GM23338 (cell line): ENCODE data around the gene PHC1.

Experiments
- CREB1 ChIP-seq: fragments of 250-450 bp; sonication (Bioruptor Pico); IDR thresholded peaks from 2 replicates; pipeline ENCODE4 v1.5.0; 2020; ENCODE audit warnings: low read depth, mild to moderate bottlenecking, moderate library complexity
- ETS1 ChIP-seq: IDR thresholded peaks from 2 replicates; pipeline ENCODE4 v1.6.1; 2016; ENCODE audit warnings: antibody characterized with exemption
- EZH2 ChIP-seq: fragments of 200-600 bp; sonication (generic); IDR thresholded peaks from one replicate; pipeline ENCODE4 v1.8.0; 2017; ENCODE audit warnings: antibody characterized with exemption, mild to moderate bottlenecking, low read depth; ENCODE audit not compliant: unreplicated experiment
- EZH2phosphoT487 ChIP-seq: fragments of 200-600 bp; sonication (generic); IDR thresholded peaks from one replicate; pipeline ENCODE4 v1.8.1; 2018; ENCODE audit warnings: antibody characterized with exemption; ENCODE audit not compliant: unreplicated experiment
- JUNB ChIP-seq: IDR thresholded peaks from one replicate; pipeline ENCODE4 v1.6.1; 2016; ENCODE audit warnings: antibody characterized with exemption; ENCODE audit not compliant: unreplicated experiment
- NANOG ChIP-seq: IDR thresholded peaks from 2 replicates; pipeline ENCODE4 v1.6.1; 2016; ENCODE audit warnings: antibody characterized with exemption, borderline replicate concordance
- POLR2AphosphoS5 ChIP-seq: IDR thresholded peaks from 2 replicates; pipeline ENCODE4 v1.6.1; 2016; ENCODE audit warnings: antibody characterized with exemption, low read depth
- STAT1 ChIP-seq: IDR thresholded peaks from one replicate; pipeline ENCODE4 v1.6.1; 2016; ENCODE audit warnings: antibody characterized with exemption; ENCODE audit not compliant: unreplicated experiment
- ZNF114 ChIP-seq: fragments of 250-450 bp; sonication (Bioruptor Pico); IDR thresholded peaks from 2 replicates; pipeline ENCODE4 v1.5.0; 2020; ENCODE audit warnings: mild to moderate bottlenecking, moderate library complexity
- ZNF331 ChIP-seq: fragments of 250-450 bp; sonication (Bioruptor Pico); IDR thresholded peaks from 2 replicates; pipeline ENCODE4 v1.5.0; 2020; ENCODE audit warnings: low read depth, mild to moderate bottlenecking, moderate library complexity
- TF ChIP-seq, protein P1 (sequence below), 2 experiments: fragments of 200-600 bp in 1 of 2; sonication (generic) in 1 of 2; conservative IDR thresholded peaks; 2 replicates each; pipeline versions ENCODE4 v1.5.1 to v1.6.1; 2016 to 2017; ENCODE audit warnings: antibody characterized with exemption in 2 of 2, low read depth in 2 of 2, mild to moderate bottlenecking in 2 of 2, moderate library complexity in 1 of 2
- TF ChIP-seq, protein P2 (sequence below): IDR thresholded peaks from one replicate; pipeline ENCODE4 v1.6.1; 2018; ENCODE audit warnings: antibody characterized with exemption; ENCODE audit not compliant: unreplicated experiment
- TF ChIP-seq, protein P3 (sequence below): fragments of 250-450 bp; sonication (Bioruptor Pico); IDR thresholded peaks from 2 replicates; pipeline ENCODE4 v1.5.0; 2020; ENCODE audit warnings: mild to moderate bottlenecking, moderate library complexity

DNA sequence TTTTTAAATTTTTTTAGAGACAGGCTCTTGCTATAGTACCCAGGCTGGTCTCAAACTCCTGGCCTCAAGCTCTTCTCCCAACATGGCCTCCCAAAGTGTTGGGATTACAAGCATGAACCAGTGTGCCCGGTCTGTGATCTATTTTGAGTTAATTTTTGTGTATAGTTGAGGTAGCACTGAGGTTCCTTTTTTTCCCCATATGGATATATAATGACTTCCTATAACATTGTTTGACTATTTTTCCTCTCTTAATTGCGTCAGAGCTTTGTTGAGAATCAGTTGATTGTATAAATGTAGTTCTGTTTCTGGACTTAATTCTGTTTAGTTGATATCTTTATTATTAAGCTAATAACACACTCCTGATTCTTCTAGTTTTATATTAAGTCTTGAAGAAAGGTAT is 43.8 kb downstream of the PHC1 start:
- TF ChIP-seq, protein P1, sequence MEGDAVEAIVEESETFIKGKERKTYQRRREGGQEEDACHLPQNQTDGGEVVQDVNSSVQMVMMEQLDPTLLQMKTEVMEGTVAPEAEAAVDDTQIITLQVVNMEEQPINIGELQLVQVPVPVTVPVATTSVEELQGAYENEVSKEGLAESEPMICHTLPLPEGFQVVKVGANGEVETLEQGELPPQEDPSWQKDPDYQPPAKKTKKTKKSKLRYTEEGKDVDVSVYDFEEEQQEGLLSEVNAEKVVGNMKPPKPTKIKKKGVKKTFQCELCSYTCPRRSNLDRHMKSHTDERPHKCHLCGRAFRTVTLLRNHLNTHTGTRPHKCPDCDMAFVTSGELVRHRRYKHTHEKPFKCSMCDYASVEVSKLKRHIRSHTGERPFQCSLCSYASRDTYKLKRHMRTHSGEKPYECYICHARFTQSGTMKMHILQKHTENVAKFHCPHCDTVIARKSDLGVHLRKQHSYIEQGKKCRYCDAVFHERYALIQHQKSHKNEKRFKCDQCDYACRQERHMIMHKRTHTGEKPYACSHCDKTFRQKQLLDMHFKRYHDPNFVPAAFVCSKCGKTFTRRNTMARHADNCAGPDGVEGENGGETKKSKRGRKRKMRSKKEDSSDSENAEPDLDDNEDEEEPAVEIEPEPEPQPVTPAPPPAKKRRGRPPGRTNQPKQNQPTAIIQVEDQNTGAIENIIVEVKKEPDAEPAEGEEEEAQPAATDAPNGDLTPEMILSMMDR (conservative IDR thresholded peaks at IDR 0.05; ENCODE audit: low read depth in 2 of 2), result no peak
- TF ChIP-seq EZH2 (no peak), POLR2AphosphoS5 (no peak), JUNB (no peak), EZH2phosphoT487 (no peak), CREB1 (CRISPR knock-in tag) (no peak), ETS1 (no peak), NANOG (no peak), STAT1 (no peak), ZNF331 (no peak), ZNF114 (no peak)
- TF ChIP-seq, protein P2, sequence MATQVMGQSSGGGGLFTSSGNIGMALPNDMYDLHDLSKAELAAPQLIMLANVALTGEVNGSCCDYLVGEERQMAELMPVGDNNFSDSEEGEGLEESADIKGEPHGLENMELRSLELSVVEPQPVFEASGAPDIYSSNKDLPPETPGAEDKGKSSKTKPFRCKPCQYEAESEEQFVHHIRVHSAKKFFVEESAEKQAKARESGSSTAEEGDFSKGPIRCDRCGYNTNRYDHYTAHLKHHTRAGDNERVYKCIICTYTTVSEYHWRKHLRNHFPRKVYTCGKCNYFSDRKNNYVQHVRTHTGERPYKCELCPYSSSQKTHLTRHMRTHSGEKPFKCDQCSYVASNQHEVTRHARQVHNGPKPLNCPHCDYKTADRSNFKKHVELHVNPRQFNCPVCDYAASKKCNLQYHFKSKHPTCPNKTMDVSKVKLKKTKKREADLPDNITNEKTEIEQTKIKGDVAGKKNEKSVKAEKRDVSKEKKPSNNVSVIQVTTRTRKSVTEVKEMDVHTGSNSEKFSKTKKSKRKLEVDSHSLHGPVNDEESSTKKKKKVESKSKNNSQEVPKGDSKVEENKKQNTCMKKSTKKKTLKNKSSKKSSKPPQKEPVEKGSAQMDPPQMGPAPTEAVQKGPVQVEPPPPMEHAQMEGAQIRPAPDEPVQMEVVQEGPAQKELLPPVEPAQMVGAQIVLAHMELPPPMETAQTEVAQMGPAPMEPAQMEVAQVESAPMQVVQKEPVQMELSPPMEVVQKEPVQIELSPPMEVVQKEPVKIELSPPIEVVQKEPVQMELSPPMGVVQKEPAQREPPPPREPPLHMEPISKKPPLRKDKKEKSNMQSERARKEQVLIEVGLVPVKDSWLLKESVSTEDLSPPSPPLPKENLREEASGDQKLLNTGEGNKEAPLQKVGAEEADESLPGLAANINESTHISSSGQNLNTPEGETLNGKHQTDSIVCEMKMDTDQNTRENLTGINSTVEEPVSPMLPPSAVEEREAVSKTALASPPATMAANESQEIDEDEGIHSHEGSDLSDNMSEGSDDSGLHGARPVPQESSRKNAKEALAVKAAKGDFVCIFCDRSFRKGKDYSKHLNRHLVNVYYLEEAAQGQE, result no peak
- TF ChIP-seq, protein P3, sequence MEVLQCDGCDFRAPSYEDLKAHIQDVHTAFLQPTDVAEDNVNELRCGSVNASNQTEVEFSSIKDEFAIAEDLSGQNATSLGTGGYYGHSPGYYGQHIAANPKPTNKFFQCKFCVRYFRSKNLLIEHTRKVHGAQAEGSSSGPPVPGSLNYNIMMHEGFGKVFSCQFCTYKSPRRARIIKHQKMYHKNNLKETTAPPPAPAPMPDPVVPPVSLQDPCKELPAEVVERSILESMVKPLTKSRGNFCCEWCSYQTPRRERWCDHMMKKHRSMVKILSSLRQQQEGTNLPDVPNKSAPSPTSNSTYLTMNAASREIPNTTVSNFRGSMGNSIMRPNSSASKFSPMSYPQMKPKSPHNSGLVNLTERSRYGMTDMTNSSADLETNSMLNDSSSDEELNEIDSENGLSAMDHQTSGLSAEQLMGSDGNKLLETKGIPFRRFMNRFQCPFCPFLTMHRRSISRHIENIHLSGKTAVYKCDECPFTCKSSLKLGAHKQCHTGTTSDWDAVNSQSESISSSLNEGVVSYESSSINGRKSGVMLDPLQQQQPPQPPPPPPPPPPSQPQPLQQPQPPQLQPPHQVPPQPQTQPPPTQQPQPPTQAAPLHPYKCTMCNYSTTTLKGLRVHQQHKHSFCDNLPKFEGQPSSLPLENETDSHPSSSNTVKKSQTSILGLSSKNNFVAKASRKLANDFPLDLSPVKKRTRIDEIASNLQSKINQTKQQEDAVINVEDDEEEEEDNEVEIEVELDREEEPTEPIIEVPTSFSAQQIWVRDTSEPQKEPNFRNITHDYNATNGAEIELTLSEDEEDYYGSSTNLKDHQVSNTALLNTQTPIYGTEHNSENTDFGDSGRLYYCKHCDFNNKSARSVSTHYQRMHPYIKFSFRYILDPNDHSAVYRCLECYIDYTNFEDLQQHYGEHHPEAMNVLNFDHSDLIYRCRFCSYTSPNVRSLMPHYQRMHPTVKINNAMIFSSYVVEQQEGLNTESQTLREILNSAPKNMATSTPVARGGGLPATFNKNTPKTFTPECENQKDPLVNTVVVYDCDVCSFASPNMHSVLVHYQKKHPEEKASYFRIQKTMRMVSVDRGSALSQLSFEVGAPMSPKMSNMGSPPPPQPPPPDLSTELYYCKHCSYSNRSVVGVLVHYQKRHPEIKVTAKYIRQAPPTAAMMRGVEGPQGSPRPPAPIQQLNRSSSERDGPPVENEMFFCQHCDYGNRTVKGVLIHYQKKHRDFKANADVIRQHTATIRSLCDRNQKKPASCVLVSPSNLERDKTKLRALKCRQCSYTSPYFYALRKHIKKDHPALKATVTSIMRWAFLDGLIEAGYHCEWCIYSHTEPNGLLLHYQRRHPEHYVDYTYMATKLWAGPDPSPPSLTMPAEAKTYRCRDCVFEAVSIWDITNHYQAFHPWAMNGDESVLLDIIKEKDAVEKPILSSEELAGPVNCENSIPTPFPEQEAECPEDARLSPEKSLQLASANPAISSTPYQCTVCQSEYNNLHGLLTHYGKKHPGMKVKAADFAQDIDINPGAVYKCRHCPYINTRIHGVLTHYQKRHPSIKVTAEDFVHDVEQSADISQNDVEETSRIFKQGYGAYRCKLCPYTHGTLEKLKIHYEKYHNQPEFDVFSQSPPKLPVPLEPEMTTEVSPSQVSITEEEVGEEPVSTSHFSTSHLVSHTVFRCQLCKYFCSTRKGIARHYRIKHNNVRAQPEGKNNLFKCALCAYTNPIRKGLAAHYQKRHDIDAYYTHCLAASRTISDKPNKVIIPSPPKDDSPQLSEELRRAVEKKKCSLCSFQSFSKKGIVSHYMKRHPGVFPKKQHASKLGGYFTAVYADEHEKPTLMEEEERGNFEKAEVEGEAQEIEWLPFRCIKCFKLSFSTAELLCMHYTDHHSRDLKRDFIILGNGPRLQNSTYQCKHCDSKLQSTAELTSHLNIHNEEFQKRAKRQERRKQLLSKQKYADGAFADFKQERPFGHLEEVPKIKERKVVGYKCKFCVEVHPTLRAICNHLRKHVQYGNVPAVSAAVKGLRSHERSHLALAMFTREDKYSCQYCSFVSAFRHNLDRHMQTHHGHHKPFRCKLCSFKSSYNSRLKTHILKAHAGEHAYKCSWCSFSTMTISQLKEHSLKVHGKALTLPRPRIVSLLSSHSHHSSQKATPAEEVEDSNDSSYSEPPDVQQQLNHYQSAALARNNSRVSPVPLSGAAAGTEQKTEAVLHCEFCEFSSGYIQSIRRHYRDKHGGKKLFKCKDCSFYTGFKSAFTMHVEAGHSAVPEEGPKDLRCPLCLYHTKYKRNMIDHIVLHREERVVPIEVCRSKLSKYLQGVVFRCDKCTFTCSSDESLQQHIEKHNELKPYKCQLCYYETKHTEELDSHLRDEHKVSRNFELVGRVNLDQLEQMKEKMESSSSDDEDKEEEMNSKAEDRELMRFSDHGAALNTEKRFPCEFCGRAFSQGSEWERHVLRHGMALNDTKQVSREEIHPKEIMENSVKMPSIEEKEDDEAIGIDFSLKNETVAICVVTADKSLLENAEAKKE (CRISPR knock-in tag), result no peak
